Hematopoietic multipotent progenitor cell treated with erythropoietin and hydrocortisone succinate and interleukin-3 and kit ligand, for 15 days (in vitro differentiated cells): Measurements from ENCODE around the gene EYA4.

Experiments
- DNase-seq: peaks from one replicate; pipeline ENCODE4 v3.0.0-alpha.2; 2015; ENCODE audit warnings: low spot score

Gene EYA4

GRCh38 chr6:133241086-133241900 lies at the start of gene EYA4:
Gene EYA4 (plus strand): TSS chr6:133241357. CDS start chr6:133274781, 33,424 bp downstream.
- no peak for DNase-seq

- no peak for DNase-seq
These were observed 47.8 kb upstream of the EYA4 start for GRCh38 chr6:133193396-133193795.

- no peak for DNase-seq
These were observed 42.4 kb upstream of the EYA4 start for GRCh38 chr6:133198725-133199124.

- no peak for DNase-seq
These were observed 39.9 kb upstream of the EYA4 start for GRCh38 chr6:133201231-133201630.

- DNase-seq = no peak
These were observed 38.4 kb upstream of the EYA4 start for GRCh38 chr6:133202610-133203343.

GRCh38 chr6:133203344-133203697 lies 37.8 kb upstream of the EYA4 start:
- no peak for DNase-seq

- DNase-seq = no peak
These were observed 35.9 kb upstream of the EYA4 start for GRCh38 chr6:133205304-133205703.

GRCh38 chr6:133206942-133207341 lies 34.2 kb upstream of the EYA4 start:
- DNase-seq = no peak

- no peak for DNase-seq
These were observed 33.4 kb upstream of the EYA4 start for GRCh38 chr6:133207754-133208153.

- DNase-seq = no peak
These were observed 32.9 kb upstream of the EYA4 start for GRCh38 chr6:133208183-133208755.

GRCh38 chr6:133214267-133214666 lies 26.9 kb upstream of the EYA4 start:
- DNase-seq = no peak

- no peak for DNase-seq
These were observed 22.3 kb upstream of the EYA4 start for GRCh38 chr6:133218852-133219251.

GRCh38 chr6:133223452-133224029 lies 17.6 kb upstream of the EYA4 start:
- DNase-seq = no peak

- DNase-seq = no peak
These were observed 15.6 kb upstream of the EYA4 start for GRCh38 chr6:133225560-133225959.

- DNase-seq = no peak
These were observed 13.8 kb upstream of the EYA4 start for GRCh38 chr6:133227344-133227743.

- DNase-seq = no peak
These were observed 11.1 kb upstream of the EYA4 start for GRCh38 chr6:133230052-133230451.

GRCh38 chr6:133235221-133235620 lies 5.9 kb upstream of the EYA4 start:
- no peak for DNase-seq

- DNase-seq = no peak
These were observed 4.2 kb upstream of the EYA4 start for GRCh38 chr6:133236932-133237331.

GRCh38 chr6:133240511-133241085 lies 559 bp upstream of the EYA4 start:
- DNase-seq = no peak

- DNase-seq = no peak
These were observed 912 bp downstream of the EYA4 start for GRCh38 chr6:133241901-133242636.
